Bone marrow (tissue), 2 donors: Measurements from ENCODE around the gene CIPC.

Experiments used
- DNase-seq, 2 donors: peaks; one replicate each; lab custom pipeline; 2025; lab: John Stamatoyannopoulos, UW

CIPC gene

GRCh38 chr14:77153802-77154201 lies 55.7 kb downstream of the CIPC start:
- no peak for DNase-seq

- DNase-seq, result no peak
Observed at GRCh38 chr14:77154421-77154820, 56.4 kb downstream of the CIPC start.

GRCh38 chr14:77155083-77155482 lies 57.0 kb downstream of the CIPC start:
- DNase-seq, result no peak

- DNase-seq, result no peak
Observed at GRCh38 chr14:77157740-77158139, 59.7 kb downstream of the CIPC start.

- DNase-seq, result peak in 1 of 2 donors; percentile 21
Observed at GRCh38 chr14:77158175-77158881, 60.3 kb downstream of the CIPC start.

- DNase-seq, result no peak
Observed at GRCh38 chr14:77158882-77159255, 60.8 kb downstream of the CIPC start.

- no peak for DNase-seq
Observed at GRCh38 chr14:77161011-77161410, 63.0 kb downstream of the CIPC start.
